ENCODE measurements around the gene ARL8B.

The ARL8B gene

GRCh38 chr3:5187156-5187919, 65.2 kb downstream of the ARL8B start, which contains the start of gene EDEM1:
Gene EDEM1 (plus strand): TSS chr3:5187707. CDS start chr3:5187806, 99 bp downstream.
- peak; percentile 70 for DNase-seq (ENCODE audit: low read depth)

- DNase-seq (ENCODE audit: low read depth): no peak
Measured at GRCh38 chr3:5187920-5188418, 65.9 kb downstream of the ARL8B start.

GRCh38 chr3:5188419-5189221, 66.5 kb downstream of the ARL8B start:
- no peak for DNase-seq (ENCODE audit: low read depth)

DNA sequence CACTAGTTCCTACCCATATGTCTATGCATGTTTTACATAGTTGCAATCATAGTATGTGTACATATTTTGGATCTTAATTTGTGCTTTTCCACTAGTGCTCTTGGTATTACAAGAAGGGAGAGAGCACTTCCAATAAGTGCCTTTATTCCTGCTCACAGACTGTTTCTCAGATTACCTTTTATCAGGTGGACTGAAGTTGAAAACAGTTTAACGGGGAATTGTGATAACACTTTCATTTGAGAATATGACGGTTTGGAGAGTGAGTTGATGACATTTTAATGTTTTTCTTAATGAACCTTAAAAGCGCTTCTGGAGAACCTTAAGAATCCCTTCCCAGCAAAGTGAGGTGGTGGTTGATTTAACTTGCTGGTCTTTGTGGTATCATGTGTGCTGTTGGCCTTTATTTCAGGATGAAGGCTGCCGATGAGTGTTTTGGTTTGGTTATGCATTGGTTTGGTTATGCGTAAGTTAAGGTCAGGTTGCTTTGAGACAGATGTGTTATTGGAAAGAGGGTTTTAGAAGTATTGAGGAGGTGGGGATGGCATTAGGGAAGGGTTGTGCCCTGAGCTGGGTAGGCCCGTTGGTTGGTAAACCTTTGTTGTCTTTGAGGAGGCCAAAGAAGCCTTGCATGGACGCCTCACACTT, 68.2 kb downstream of the ARL8B start:
- no peak for DNase-seq (ENCODE audit: low read depth)

DNA sequence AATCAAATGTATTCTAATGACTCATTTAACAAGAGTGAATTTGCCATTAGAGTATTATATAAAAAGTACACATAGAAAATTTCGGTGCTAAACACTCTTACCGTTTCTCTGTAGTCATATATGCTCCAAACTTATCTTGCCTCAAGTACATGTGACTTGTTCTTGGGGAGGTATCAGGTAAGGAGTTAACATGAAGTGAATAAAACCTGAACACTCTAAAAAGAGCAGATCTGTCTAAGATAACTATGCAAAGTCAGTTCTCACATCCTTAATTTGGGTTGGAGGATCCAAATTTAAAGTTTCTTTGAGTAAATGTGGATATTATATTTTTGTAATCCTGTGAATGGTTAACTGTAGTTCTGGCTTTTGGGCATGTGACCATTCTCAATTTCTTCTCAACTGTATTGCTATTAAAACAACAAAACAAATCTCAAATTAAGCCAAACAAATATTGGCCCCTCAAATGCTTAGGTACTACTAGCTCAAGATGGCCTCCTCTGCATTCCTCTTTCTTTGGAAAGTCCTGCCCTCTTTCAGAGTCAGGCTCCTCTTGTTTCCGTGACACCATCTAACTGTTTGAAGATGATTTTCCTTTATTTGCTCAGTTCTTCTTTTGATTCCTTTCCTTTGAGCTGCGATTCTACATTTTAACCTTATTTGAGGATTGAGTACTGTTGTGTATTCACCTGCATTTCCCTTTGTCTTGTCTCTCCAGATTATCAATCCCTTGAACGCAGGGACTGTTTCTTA, 69.6 kb downstream of the ARL8B start:
- no peak for DNase-seq (ENCODE audit: low read depth)

GRCh38 chr3:5192571-5193365, 70.7 kb downstream of the ARL8B start:
- DNase-seq (ENCODE audit: low read depth): no peak

GRCh38 chr3:5194341-5194740, 72.2 kb downstream of the ARL8B start:
- no peak for DNase-seq (ENCODE audit: low read depth)

GRCh38 chr3:5194801-5195509, 72.9 kb downstream of the ARL8B start:
- DNase-seq (ENCODE audit: low read depth): peak; percentile 76

DNA sequence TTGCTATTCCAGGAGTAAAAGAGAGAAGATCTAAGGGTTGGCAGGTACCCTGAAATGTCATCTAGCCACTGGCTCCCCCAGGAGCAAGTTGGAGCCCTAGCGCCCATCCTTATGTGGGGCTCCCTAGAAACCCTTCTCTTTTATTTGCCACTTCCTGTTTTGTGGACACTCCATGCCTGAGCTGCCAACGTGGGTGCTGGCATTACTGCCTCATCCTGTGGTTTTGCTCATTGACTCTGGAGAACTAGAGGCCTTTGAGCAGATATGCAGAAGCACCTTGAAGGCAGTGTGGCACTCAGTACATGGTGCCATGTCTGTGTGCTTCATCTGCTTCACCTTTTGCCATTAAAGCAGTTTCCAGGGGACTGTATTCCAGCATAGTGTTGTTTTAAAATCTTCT, 73.5 kb downstream of the ARL8B start:
- DNase-seq (ENCODE audit: low read depth): no peak

GRCh38 chr3:5197022-5197421, 74.9 kb downstream of the ARL8B start:
- DNase-seq (ENCODE audit: low read depth): no peak

- no peak for DNase-seq (ENCODE audit: low read depth)
Measured at GRCh38 chr3:5197470-5198312, 75.6 kb downstream of the ARL8B start.

- no peak for DNase-seq (ENCODE audit: low read depth)
Measured at GRCh38 chr3:5198313-5198677, 76.2 kb downstream of the ARL8B start.

GRCh38 chr3:5198986-5199731, 77.1 kb downstream of the ARL8B start:
- no peak for DNase-seq (ENCODE audit: low read depth)

- DNase-seq (ENCODE audit: low read depth): no peak
Measured at GRCh38 chr3:5201536-5201935, 79.4 kb downstream of the ARL8B start.

- DNase-seq (ENCODE audit: low read depth): no peak
Measured at GRCh38 chr3:5202222-5202621, 80.1 kb downstream of the ARL8B start.

- DNase-seq (ENCODE audit: low read depth): no peak
Measured at GRCh38 chr3:5205165-5205941, 83.3 kb downstream of the ARL8B start.

DNA sequence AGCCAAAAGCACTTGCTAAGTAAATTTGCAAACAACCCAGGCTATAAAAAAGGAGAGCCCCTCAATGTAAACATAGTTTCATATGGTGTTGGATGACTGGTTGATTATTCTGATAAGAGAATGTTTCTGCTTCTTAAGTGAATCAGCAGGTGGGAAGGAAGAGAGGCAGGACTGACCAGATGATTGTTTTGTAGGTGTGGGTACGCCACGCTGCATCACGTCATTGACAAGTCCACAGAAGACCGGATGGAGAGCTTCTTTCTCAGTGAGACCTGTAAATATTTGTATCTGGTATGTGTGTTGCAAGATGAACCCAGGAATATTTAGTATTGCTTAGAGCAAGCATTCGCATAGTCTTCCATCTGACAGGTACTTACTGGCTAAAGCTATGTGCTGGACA, 88.8 kb downstream of the ARL8B start:
- no peak for DNase-seq (ENCODE audit: low read depth)
